Left ventricle myocardium inferior (tissue), 1 donor: ENCODE measurements around the gene ATXN1. TPM values are rescaled to one million over a fixed set of nuclear protein-coding genes. Genes with fewer than 3 reads are reported as not detected.

ENCODE experiments used
- DNase-seq: peaks from one replicate; pipeline ENCODE4 v3.0.0-alpha.2; 2020
- H3K27ac ChIP-seq: fragments of 200-600 bp; replicated peaks from 2 replicates; pipeline ENCODE4 v1.8.0; 2021
- H3K27me3 ChIP-seq: fragments of 200-600 bp; 2 replicates; pipeline ENCODE4 v1.8.0; 2021; ENCODE audit warnings: low read depth
- H3K36me3 ChIP-seq: fragments of 200-600 bp; 2 replicates; pipeline ENCODE4 v1.8.0; 2021
- H3K4me1 ChIP-seq: fragments of 200-600 bp; 2 replicates; pipeline ENCODE4 v1.8.0; 2021
- H3K4me3 ChIP-seq: fragments of 200-600 bp; 2 replicates; pipeline ENCODE4 v1.8.0; 2021; ENCODE audit warnings: mild to moderate bottlenecking, moderate library complexity
- H3K9me3 ChIP-seq: fragments of 200-600 bp; replicated peaks from 2 replicates; pipeline ENCODE4 v1.8.0; 2021
- CTCF ChIP-seq: fragments of 200-600 bp; IDR thresholded peaks from 2 replicates; pipeline ENCODE4 v1.8.0; 2021; ENCODE audit warnings: antibody characterized with exemption, mild to moderate bottlenecking, borderline replicate concordance
- intact Hi-C: fragments of 100-400 bp; cut with micrococcal nuclease; formaldehyde crosslinking; loops from one replicate; pipeline ENCODE4 v1.11.0; 2022
- total RNA-seq: library from RNA; stranded (reverse); fragmentation: NEBNext Ultra II Directional; extraction: Animal tissue kit (Norgen Biotek cat#: 25700); gene quantifications from one replicate; pipeline ENCODE4 v1.2.1, GENCODE V29; 2021
- donor health status: DM: no; HTN: yes; CAD: no; lungs with severe emphysema.

ATXN1 gene
- total RNA-seq, 1 donor from 2014 or later: 41.5 TPM

DNA sequence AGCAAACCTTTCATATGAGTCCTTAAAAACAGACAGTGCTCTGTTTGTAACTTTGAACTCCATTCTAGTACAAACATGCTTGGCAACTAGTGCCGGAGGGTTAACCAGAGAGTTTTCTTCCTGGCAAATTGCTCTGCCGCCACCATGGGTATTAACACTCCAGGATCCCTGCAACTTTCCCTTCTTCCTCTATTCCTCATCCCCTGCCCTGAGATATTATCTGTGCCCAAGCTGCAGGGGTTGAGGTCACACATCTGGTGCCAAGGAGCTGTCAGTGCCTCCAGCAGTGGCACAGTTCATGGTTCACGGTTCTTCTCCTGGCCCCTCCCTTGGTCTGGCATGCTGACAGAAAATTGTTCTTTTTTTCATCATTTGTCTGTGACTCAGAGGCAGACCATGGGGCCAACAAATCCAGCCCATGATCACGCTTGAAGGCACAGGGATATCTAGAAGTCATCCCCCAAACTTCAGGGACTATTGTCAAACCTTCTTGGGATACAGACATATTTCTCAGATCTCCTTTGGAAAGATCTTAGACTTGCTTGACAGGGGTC lies 77.5 kb downstream of the ATXN1 start:
- Histone ChIP-seq H3K27ac (peak overlapping the region; percentile 23), H3K4me1 (peaks cover 50% of the 10 kb centered on the region), H3K27me3 (no peaks in the 10 kb centered on the region), H3K36me3 (peaks cover 7% of the 10 kb centered on the region), H3K4me3 (no peak overlapping the region), H3K9me3 (no peaks in the 10 kb centered on the region)
- TF ChIP-seq CTCF: no peak
- intact Hi-C loops: no loop called here
- no peak for DNase-seq

DNA sequence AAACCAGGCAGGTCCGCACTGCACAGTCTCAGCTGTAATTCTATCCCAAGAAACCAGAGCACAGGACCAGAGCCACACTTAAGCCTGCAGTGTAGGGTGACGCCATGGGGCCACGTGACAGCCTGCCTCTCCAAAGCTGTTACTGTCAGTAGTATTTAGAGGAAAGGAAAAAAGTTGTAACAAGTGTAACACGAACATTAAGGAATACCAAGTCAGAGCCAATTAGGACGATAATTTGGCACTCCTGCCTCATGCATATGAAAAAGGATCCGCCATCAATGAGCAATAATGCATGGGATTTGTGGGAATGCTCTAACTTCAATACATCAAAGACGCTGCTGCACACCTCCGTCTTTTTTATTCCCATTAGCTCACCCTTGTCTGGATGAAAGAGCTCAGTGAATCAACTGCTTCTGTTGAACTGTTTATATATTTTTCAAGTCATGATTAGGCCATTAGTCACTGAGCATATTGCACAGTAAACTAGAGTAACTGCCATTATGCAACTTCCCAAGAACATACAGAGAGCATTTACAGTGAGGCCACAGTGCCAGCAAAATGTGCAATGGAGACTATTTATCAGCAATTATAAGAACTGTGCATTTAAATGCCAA lies 79.9 kb downstream of the ATXN1 start:
- Histone ChIP-seq H3K27me3 (no peaks in the 10 kb centered on the region), H3K4me3 (no peak overlapping the region), H3K9me3 (no peaks in the 10 kb centered on the region), H3K36me3 (peaks cover 7% of the 10 kb centered on the region), H3K27ac (peak overlapping the region; percentile 8), H3K4me1 (peaks cover 45% of the 10 kb centered on the region)
- intact Hi-C loops: no loop called here
- no peak for TF ChIP-seq CTCF
- DNase-seq: peak; percentile 28

DNA sequence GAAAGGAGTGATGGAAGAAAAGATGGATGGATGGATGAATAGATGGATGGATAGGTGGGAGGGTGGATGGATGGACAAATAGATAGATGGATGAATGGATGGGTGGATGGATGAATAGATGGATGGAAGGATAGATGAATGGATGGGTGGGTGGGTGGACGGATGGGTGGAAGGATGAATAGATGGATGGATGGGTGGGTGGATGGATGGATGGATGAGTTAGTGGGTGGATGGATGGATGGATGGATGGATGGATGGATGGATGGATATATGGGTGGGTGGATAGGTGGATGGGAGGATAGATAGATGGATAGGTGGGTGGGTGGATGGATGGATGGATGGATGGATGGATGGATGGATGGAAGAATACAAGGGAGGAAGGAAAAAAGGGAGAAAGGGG lies 82.2 kb downstream of the ATXN1 start:
- Histone ChIP-seq H3K27ac (no peak overlapping the region), H3K36me3 (peaks cover 7% of the 10 kb centered on the region), H3K27me3 (no peaks in the 10 kb centered on the region), H3K9me3 (no peaks in the 10 kb centered on the region), H3K4me3 (no peak overlapping the region), H3K4me1 (peaks cover 52% of the 10 kb centered on the region)
- intact Hi-C loops: no loop called here
- TF ChIP-seq CTCF: no peak
- DNase-seq: no peak

DNA sequence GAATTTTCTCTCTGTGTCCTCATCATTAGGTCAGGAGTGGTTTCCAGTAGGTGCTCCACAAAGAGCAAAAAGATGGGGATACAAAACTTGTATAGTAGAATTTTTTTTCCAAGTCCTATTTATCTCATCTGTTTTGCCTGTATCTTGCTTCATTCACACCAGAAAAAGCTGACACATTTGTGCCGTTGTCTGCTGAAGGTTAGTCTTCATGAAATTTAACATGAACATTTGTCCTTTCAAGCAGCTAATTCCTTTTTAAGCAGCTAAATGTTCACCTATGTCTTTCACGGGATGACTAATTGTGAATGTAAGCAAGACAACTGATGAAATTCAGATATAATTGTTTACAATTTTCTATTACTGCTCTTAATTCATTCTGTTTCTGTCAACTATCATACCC lies 83.8 kb downstream of the ATXN1 start:
- intact Hi-C loops: no loop called here
- H3K27ac ChIP-seq: peak overlapping the region; percentile 56
- TF ChIP-seq CTCF: no peak
- H3K27me3 ChIP-seq: no peaks in the 10 kb centered on the region
- peaks cover 7% of the 10 kb centered on the region for H3K36me3 ChIP-seq
- no peak for DNase-seq
- peak overlapping the region; percentile 14 for H3K4me3 ChIP-seq
- H3K9me3 ChIP-seq: no peaks in the 10 kb centered on the region
- H3K4me1 ChIP-seq: peaks cover 41% of the 10 kb centered on the region

GRCh38 chr6:16676978-16677377 lies 84.3 kb downstream of the ATXN1 start:
- no peak for DNase-seq
- intact Hi-C loops: no loop called here
- Histone ChIP-seq H3K9me3 (no peaks in the 10 kb centered on the region), H3K4me3 (peak overlapping the region; percentile 14), H3K4me1 (peaks cover 46% of the 10 kb centered on the region), H3K27ac (peak overlapping the region; percentile 56), H3K27me3 (no peaks in the 10 kb centered on the region), H3K36me3 (peaks cover 2% of the 10 kb centered on the region)
- TF ChIP-seq CTCF: no peak
